Renal pelvis (tissue), 4 donors: Measurements from ENCODE around the gene ZGPAT. TPM values are rescaled to one million over a fixed set of nuclear protein-coding genes. Genes with fewer than 3 reads are reported as not detected.
"Not testable (repeated sequence)": the region's sequence is repeated elsewhere in the genome, so short reads cannot be mapped to it uniquely, and the experiment has no call there.

Experiments
- DNase-seq: peaks from one replicate; pipeline ENCODE4 v3.0.0-alpha.2; 2013
- polyA plus RNA-seq, 3 donors: library from polyadenylated mRNA; unstranded; fragments of 120-200 nt; gene quantifications; one replicate each; pipeline ENCODE4 v1.2.1, GENCODE V29; 2013; ENCODE audit not compliant: insufficient read length in 3 of 3

Gene ZGPAT
- polyA plus RNA-seq, 3 donors = 24.2 to 28.9 (median 24.8) TPM

- DNase-seq = no peak
These were observed 6.4 kb upstream of the ZGPAT start for GRCh38 chr20:63701329-63702035.

GRCh38 chr20:63702036-63702665 is 5.7 kb upstream of the ZGPAT start:
- DNase-seq = no peak

GRCh38 chr20:63702751-63703470 is 4.9 kb upstream of the ZGPAT start:
- no peak for DNase-seq

- DNase-seq = no peak
These were observed 4.3 kb upstream of the ZGPAT start for GRCh38 chr20:63703471-63703975.

- DNase-seq = no peak
These were observed 3.7 kb upstream of the ZGPAT start for GRCh38 chr20:63703976-63704748.

- DNase-seq = no peak
These were observed 3.1 kb upstream of the ZGPAT start for GRCh38 chr20:63704749-63705117.

DNA sequence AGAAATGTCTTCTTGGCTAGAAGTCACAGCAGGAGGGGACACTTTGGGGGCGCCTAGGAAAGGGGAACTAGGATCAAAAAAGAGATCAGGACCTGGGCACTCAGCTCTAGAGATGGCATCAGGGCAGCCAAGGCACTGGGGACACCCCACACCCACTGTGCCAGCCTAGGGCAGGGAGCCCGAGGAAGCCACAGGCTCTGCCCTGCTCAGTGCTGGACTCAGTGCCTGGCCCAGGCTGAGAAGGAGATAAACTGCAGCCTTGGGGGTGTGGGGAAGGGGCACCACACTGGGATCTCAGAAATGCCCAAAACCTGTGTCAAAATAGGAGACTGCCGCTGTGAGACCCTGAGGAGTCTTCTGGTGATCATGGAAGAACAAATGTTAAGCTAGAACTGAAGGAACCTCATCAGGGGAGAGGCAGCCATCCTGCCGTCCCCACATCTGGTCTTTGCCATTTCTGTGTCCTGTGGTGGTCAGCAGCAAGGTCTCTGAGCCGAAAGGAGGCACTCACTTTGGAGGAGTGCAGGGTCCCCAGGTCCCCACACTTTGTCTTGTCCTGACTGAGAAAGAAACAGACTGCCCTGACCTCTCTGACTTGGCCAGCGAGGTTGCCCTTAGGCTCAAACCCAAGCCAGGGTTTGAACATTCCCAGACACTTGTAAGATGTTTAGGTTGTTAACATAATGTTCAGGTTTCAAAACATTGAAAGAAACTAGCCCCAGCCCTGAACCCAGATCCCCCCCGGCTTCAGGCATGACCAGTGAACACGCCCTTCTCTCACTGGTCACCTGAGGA is 2.4 kb upstream of the ZGPAT start:
- DNase-seq = no peak

GRCh38 chr20:63706027-63706695 is 1.7 kb upstream of the ZGPAT start:
- DNase-seq = no peak

DNA sequence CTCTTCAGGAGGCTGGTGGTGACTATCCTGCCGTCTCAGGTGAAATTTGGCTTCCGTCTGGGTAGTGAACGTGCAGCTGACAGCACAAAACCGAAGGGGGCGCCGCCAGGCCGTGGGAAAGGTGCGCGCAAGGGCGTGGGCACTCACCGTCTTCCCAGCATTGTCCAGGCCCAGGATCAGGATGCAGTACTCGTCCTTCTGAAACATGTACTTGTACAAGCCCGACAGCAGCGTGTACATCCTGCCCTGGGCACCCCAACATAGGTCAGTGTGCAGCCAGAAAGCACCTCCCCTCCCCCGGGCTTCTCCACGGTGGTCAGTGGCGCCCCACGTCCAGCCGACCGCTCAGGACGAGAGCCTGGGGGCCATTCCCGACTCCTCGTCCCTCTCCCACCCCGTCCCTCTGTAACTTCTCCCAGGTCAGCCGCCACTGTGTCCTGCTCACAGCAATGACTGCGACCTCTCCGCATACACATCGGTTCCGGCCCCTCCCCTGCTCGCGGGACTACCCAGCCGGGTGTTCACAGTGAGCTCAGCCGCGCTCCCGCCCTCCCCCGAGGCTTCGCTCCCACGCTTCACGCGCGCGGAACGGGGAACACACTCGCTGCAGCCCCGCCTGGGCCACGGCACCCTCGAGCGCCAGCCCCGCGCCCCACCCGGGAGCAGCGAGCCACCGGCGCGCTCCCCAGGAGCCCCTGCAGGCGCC is 834 bp upstream of the ZGPAT start:
- no peak for DNase-seq

- no peak for DNase-seq
These were observed 686 bp downstream of the ZGPAT start for GRCh38 chr20:63708301-63709148.

- DNase-seq = no peak
These were observed 1.3 kb downstream of the ZGPAT start for GRCh38 chr20:63709149-63709527.

DNA sequence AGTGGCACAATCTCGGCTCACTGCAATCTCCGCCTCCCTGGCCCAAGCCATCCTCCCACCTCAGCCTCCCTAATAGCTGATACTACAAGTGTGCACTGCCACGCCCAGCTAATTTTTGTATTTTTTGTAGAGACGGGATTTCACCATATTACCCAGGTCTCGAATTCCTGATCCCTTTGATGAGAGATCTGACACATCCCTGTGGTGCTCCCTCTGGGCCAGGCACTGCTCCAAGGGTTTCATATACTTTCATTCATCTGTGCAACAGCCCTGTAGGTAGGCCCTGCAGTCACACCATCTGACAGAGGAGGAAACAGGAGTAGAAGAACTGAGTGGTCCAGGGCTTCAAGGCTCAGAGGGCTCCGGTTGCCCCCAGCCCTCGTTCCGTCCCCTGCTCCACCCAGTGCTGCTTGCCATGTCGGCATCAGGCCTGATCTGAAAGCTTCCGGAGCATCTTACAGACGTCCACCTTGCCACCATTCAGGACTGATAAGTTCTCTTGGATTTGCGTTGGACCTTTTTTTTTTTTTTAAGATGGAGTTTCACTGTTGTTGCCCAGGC is 3.3 kb downstream of the ZGPAT start:
- DNase-seq = no peak

- DNase-seq = no peak
These were observed 4.4 kb downstream of the ZGPAT start for GRCh38 chr20:63712191-63712590.

DNA sequence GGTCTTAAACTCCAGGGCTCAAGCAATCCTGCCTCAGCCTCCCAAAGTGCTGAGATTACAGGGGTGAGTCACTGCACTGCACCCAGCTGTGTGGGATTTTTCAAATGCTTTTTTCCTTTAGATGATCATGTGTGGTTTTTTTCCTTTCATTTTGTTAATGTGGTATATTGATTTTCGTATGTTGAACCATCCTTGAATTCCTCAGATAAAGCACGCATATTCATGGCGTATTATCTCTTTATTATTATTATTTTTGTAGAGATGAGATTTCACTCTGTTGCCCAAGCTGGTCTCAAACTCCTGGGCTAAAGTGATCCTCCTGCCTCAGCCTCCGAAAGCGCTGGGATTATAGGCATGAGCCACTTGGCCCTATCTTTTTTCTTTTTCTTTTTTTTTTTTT is 7.0 kb downstream of the ZGPAT start:
- DNase-seq = no peak

- no peak for DNase-seq
These were observed 11.2 kb downstream of the ZGPAT start for GRCh38 chr20:63718996-63719395.

DNA sequence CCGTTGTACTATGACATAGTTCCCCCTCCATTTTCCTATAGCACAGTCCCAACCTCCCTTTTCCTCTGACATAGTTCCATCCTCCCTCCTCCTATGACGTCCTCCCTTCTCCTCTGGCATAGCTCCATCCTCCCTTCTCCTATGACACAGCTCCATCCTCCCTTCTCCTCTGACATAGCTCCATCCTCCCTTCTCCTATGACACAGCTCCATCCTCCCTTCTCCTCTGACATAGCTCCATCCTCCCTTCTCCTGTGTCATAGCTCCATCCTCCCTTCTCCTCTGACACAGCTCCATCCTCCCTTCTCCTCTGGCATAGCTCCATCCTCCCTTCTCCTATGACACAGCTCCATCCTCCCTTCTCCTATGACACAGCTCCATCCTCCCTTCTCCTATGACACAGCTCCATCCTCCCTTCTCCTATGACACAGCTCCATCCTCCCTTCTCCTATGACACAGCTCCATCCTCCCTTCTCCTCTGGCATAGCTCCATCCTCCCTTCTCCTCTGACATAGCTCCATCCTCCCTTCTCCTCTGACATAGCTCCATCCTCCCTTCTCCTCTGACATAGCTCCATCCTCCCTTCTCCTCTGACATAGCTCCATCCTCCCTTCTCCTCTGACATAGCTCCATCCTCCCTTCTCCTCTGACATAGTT is 15.3 kb downstream of the ZGPAT start:
- DNase-seq = not testable (repeated sequence)

GRCh38 chr20:63730189-63730733 is 22.4 kb downstream of the ZGPAT start:
- DNase-seq = not testable (repeated sequence)

DNA sequence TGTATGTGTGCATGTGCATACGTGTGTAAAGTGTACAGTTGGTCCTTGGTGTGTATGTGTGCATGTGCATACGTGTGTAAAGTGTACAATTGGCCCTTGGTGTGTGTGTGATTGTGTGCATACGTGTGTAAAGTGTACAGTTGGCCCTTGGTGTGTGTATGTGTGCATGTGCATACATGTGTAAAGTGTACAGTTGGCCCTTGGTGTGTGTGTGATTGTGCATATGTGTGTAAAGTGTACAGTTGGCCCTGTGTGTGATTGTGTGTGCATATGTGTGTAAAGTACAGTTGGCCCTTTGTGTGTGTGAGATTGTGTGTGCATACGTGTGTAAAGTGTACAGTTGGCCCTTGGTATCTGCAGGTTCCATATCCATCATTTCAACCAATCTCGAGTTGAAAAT is 23.6 kb downstream of the ZGPAT start:
- no peak for DNase-seq
